HAP-1 (cell line): ENCODE data around the gene PCBD1.
A peak's percentile ranks its signal among the peaks of the same experiment; 100 is the strongest.

ENCODE experiments used
- DNase-seq, 2 experiments: peaks; one replicate each; pipeline ENCODE4 v3.0.0-alpha.2; 2016 to 2020; ENCODE audit warnings: low spot score in 2 of 2
- H3K27me3 ChIP-seq: fragments of 250-450 bp; sonication (Bioruptor Pico); 2 replicates; pipeline ENCODE4 v1.5.1; 2020; ENCODE audit warnings: low read depth, mild to moderate bottlenecking, moderate library complexity
- H3K36me3 ChIP-seq: fragments of 250-450 bp; sonication (Bioruptor Pico); replicated peaks from 2 replicates; pipeline ENCODE4 v1.5.1; 2020; ENCODE audit warnings: mild to moderate bottlenecking
- H3K4me1 ChIP-seq: fragments of 250-450 bp; sonication (Bioruptor Pico); 2 replicates; pipeline ENCODE4 v1.5.1; 2020; ENCODE audit warnings: mild to moderate bottlenecking
- H3K4me3 ChIP-seq: fragments of 250-450 bp; sonication (Bioruptor Pico); 2 replicates; pipeline ENCODE4 v1.5.1; 2020; ENCODE audit warnings: mild to moderate bottlenecking, moderate library complexity
- H3K9me3 ChIP-seq: fragments of 250-450 bp; sonication (Bioruptor Pico); 2 replicates; pipeline ENCODE4 v1.5.1; 2020; ENCODE audit warnings: mild to moderate bottlenecking, moderate library complexity
- in situ Hi-C: fragments of 300-500 bp; cut with MboI; formaldehyde crosslinking; loops from 3 replicates; pipeline ENCODE4 v1.14.3; 2020; ENCODE audit warnings: low sequenced_read_pairs, inconsistent platforms, mixed read lengths

The PCBD1 gene

GRCh38 chr10:70902661-70903261 is 14.4 kb upstream of the PCBD1 start:
- no peaks in the 10 kb centered on the region for H3K36me3 ChIP-seq
- no peak overlapping the region for H3K4me3 ChIP-seq
- no peaks in the 10 kb centered on the region for H3K4me1 ChIP-seq
- in situ Hi-C loops = loop anchor here (5.0 kb wide), 1 partner anchor 385 kb away; no protein-coding TSS in a partner anchor
- H3K27me3 ChIP-seq = no peaks in the 10 kb centered on the region
- H3K9me3 ChIP-seq = no peaks in the 10 kb centered on the region
- DNase-seq = no peak

GRCh38 chr10:70901276-70901878 is 13.0 kb upstream of the PCBD1 start:
- in situ Hi-C loops = loop anchor here (5.0 kb wide), 1 partner anchor 386 kb away; no protein-coding TSS in a partner anchor

GRCh38 chr10:70899096-70899495 is 10.7 kb upstream of the PCBD1 start:
- Histone ChIP-seq H3K36me3 (no peaks in the 10 kb centered on the region), H3K4me3 (no peak overlapping the region), H3K9me3 (no peaks in the 10 kb centered on the region), H3K4me1 (no peaks in the 10 kb centered on the region), H3K27me3 (no peaks in the 10 kb centered on the region)
- DNase-seq = peak in 1 of 2 experiments; percentile 2
- in situ Hi-C loops = no loop called here

More at GRCh38 chr10:70901276-70901878, 13.0 kb upstream of the PCBD1 start:
- DNase-seq = no peak
- H3K36me3 ChIP-seq = no peaks in the 10 kb centered on the region
- no peaks in the 10 kb centered on the region for H3K9me3 ChIP-seq
- H3K27me3 ChIP-seq = no peaks in the 10 kb centered on the region
- H3K4me3 ChIP-seq = no peak overlapping the region
- no peaks in the 10 kb centered on the region for H3K4me1 ChIP-seq

- DNase-seq = peak in 1 of 2 experiments; percentile 5
- no peaks in the 10 kb centered on the region for H3K27me3 ChIP-seq
- H3K4me3 ChIP-seq = no peak overlapping the region
- no peaks in the 10 kb centered on the region for H3K4me1 ChIP-seq
- no peaks in the 10 kb centered on the region for H3K36me3 ChIP-seq
- H3K9me3 ChIP-seq = no peaks in the 10 kb centered on the region
- in situ Hi-C loops = no loop called here
These were observed 10.3 kb upstream of the PCBD1 start for GRCh38 chr10:70898687-70899086.

GRCh38 chr10:70896551-70896950 is 8.2 kb upstream of the PCBD1 start:
- no peaks in the 10 kb centered on the region for H3K27me3 ChIP-seq
- no peaks in the 10 kb centered on the region for H3K4me1 ChIP-seq
- H3K36me3 ChIP-seq = no peaks in the 10 kb centered on the region
- H3K9me3 ChIP-seq = no peaks in the 10 kb centered on the region
- in situ Hi-C loops = no loop called here
- H3K4me3 ChIP-seq = no peak overlapping the region
- DNase-seq = no peak

- no peaks in the 10 kb centered on the region for H3K27me3 ChIP-seq
- no peaks in the 10 kb centered on the region for H3K36me3 ChIP-seq
- DNase-seq = no peak
- H3K9me3 ChIP-seq = no peaks in the 10 kb centered on the region
- H3K4me1 ChIP-seq = no peaks in the 10 kb centered on the region
- in situ Hi-C loops = no loop called here
- no peak overlapping the region for H3K4me3 ChIP-seq
These were observed 6.1 kb upstream of the PCBD1 start for GRCh38 chr10:70894416-70894815.

GRCh38 chr10:70893227-70894006 is 5.1 kb upstream of the PCBD1 start:
- in situ Hi-C loops = no loop called here
- H3K4me1 ChIP-seq = peaks cover 5% of the 10 kb centered on the region; the same call in 1 of the 2 replicates
- no peak overlapping the region for H3K4me3 ChIP-seq
- H3K27me3 ChIP-seq = no peaks in the 10 kb centered on the region
- DNase-seq = no peak
- H3K36me3 ChIP-seq = no peaks in the 10 kb centered on the region
- no peaks in the 10 kb centered on the region for H3K9me3 ChIP-seq

GRCh38 chr10:70892631-70893030 is 4.3 kb upstream of the PCBD1 start:
- H3K4me1 ChIP-seq = peaks cover 5% of the 10 kb centered on the region; the same call in 1 of the 2 replicates
- no peaks in the 10 kb centered on the region for H3K9me3 ChIP-seq
- in situ Hi-C loops = no loop called here
- no peak for DNase-seq
- no peaks in the 10 kb centered on the region for H3K36me3 ChIP-seq
- H3K4me3 ChIP-seq = no peak overlapping the region
- no peaks in the 10 kb centered on the region for H3K27me3 ChIP-seq

GRCh38 chr10:70891627-70892026 is 3.3 kb upstream of the PCBD1 start:
- in situ Hi-C loops = no loop called here
- no peaks in the 10 kb centered on the region for H3K27me3 ChIP-seq
- no peak overlapping the region for H3K4me3 ChIP-seq
- H3K36me3 ChIP-seq = no peaks in the 10 kb centered on the region
- H3K9me3 ChIP-seq = no peaks in the 10 kb centered on the region
- peaks cover 8% of the 10 kb centered on the region; the same call in 1 of the 2 replicates for H3K4me1 ChIP-seq
- DNase-seq = no peak

- Histone ChIP-seq H3K9me3 (no peaks in the 10 kb centered on the region), H3K4me3 (no peak overlapping the region), H3K36me3 (no peaks in the 10 kb centered on the region), H3K4me1 (peaks cover 8% of the 10 kb centered on the region; the same call in 1 of the 2 replicates), H3K27me3 (no peaks in the 10 kb centered on the region)
- in situ Hi-C loops = no loop called here
- DNase-seq = no peak
These were observed 2.6 kb upstream of the PCBD1 start for GRCh38 chr10:70890917-70891431.

GRCh38 chr10:70889291-70889690 is 926 bp upstream of the PCBD1 start:
- no peak for DNase-seq
- in situ Hi-C loops = loop anchor here (10.0 kb wide), 1 partner anchor 334 kb away; no protein-coding TSS in a partner anchor
- H3K36me3 ChIP-seq = peaks cover 9% of the 10 kb centered on the region; the same call in 1 of the 2 replicates
- no peaks in the 10 kb centered on the region for H3K9me3 ChIP-seq
- H3K4me3 ChIP-seq = no peak overlapping the region
- H3K27me3 ChIP-seq = no peaks in the 10 kb centered on the region
- peaks cover 8% of the 10 kb centered on the region; the same call in 1 of the 2 replicates for H3K4me1 ChIP-seq

- in situ Hi-C loops = loop anchor here (10.0 kb wide), 1 partner anchor 332 kb away; no protein-coding TSS in a partner anchor
- Histone ChIP-seq H3K27me3 (no peaks in the 10 kb centered on the region), H3K36me3 (peaks cover 9% of the 10 kb centered on the region; the same call in 1 of the 2 replicates), H3K4me1 (peaks cover 8% of the 10 kb centered on the region; the same call in 1 of the 2 replicates), H3K9me3 (no peaks in the 10 kb centered on the region), H3K4me3 (peak overlapping the region; percentile 47)
- DNase-seq = no peak
These were observed 1.3 kb downstream of the PCBD1 start for GRCh38 chr10:70886921-70887665.
